NOMO-1 treated with DMSO at 0.1 percent for 48 hours (cell line): ENCODE results near the gene TIMP2.
"Not testable (repeated sequence)": the region's sequence is repeated elsewhere in the genome, so short reads cannot be mapped to it uniquely, and the experiment has no call there.

Experiments used
- DNase-seq: peaks from one replicate; lab custom pipeline; 2025; ENCODE audit not compliant: unreplicated experiment; lab: John Stamatoyannopoulos, UW

TIMP2 gene

GRCh38 chr17:78892062-78892456 lies 33.1 kb downstream of the TIMP2 start:
- no peak for DNase-seq

- no peak for DNase-seq
Observed at GRCh38 chr17:78891406-78892061, 33.7 kb downstream of the TIMP2 start.

DNA sequence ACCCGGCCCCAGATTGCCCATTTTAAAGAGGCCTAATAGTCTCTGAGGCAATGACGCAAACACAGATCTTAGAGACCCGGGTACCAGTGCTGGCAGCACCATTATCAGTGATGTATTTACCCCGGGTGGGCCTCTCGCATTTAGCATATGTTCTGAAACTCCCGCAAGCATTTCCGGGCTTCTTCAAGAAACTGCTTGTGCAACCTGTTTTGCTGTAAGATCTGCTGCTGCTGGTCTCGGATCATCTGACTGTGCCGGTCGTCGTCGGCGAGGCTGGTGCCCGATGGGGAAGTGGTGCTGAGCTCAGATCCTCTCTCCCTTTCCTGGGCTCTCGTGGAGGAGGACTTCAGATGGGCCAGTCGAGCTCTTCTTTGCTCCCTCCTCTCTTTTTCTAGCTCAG lies 34.7 kb downstream of the TIMP2 start:
- peak; percentile 99 for DNase-seq

DNA sequence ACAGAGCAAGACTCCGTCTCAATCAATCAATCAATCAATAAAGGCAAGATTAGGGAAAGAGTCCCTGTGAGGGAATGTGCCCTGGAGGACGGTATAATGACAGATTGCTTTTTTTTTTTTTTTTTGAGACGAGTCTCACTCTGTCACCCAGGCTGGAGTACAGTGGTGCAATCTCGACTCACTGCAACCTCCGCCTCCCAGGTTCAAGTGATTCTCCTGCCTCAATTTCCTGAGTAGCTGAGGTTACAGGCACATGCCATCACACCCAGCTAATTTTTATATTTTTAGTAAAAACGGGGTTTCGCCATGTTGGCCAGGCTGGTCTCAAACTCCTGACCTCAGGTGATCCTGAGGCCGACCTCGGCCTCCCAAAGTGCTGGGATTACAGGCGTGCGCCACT lies 35.1 kb downstream of the TIMP2 start:
- DNase-seq, result not testable (repeated sequence)

DNA sequence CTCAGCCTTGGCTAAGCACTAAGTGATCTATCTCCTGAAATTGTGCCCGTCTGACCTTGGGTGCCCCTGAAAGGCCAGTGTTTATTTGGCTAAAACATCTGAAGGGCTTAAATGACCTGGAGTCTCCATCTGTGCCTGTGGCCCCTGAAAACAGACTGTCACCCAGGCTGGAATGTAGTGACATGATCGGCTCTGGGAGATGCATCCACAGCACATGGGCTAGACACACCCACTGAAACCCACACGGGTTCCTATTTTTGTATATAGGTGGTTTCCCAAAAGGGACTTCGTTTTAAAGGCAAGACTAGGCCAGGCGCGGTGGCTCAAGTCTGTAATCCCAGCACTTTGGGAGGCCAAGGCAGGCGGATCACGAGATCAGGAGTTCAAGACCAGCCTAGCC lies 35.7 kb downstream of the TIMP2 start:
- peak; percentile 16 for DNase-seq

GRCh38 chr17:78888941-78889518 lies 36.2 kb downstream of the TIMP2 start:
- no peak for DNase-seq

GRCh38 chr17:78886954-78887353 lies 38.2 kb downstream of the TIMP2 start:
- DNase-seq, result no peak

DNA sequence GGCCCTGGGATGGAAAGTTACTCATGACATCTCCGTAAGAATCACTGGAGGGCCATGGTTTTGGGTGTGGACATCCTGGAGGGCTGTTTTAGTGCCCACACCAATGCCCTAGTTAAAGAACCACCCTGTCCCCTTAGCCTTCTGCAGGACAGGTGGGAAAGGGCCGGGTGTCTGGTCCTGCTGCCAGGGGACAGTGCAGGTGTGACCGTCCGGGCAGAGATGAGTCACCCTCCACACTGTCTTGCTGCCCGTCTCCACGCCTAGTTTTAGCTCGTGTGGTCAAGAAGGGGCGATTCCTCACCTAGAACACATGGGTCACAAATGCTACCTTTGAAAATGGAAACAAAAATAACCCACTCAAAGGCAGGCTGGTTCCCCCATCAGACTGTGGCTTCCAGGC lies 39.2 kb downstream of the TIMP2 start:
- no peak for DNase-seq

DNA sequence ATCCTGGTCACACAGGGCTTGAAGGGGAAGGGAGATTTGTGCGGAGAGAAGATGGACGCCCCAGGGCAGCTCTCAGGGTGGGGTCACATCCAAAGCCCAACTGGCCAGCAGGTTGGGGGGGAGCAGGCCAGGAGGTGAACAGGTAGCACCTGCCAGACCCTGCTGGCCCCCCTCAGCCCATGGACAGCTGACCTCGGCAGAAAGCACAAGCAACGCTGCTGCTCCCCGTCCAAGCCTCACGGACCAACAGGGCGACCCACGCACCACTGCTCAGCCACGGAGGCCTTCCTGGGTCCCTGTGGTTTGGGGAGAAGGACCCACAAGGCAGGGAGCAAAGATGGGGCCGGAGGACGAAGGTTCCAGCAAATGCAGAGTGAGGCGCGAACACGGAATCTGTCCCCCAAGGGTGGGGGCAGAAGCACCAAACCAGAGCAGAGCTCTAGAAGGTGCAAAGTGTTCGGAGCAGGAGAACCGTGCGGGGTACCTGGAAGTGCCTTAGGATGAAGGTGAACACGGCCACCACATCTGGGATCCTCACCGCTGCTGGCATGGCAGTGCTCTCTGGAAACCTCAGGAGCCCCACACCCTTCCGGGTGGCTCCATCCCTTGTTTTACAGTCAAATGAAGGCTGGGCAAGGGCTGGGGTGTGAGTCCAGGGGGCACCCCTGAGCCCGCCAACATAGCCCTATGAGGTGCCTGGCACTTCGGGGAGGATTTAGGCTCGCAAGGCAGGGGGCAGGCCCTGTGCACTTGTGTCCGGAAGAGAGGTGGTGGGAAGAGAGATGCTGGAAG lies 40.1 kb downstream of the TIMP2 start:
- no peak for DNase-seq

DNA sequence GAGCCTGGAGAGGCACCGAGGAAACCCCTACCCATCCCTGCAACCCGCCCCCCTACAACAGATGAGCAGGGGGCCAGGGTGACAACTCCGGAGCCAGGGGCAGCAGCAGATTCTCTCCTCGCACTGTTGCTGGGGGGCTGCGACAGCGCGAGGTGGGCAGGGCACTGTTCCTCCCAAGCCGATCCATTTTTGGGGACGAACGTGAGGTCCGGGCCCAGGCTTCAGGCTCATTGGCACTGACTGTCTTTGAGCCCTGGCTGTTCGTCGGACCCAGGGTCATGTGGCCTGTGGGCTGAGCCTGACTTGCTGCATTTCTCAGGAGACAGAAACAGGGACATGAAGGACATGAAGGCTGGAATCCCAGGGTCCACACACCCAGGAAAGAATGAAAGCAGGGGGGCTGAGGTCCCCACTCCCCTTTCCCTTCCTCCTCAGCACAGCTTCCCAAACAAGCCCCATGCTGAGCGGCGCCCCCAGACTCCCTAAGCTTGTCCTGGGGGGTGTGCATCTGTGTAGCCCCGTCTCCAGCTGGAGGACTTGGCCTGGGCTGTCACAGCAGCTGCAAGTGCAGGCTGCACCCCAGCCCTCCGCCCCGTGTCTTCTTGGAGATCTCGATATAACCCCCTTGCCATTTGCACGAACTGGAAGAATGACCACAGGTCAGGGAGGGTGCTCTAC lies 40.9 kb downstream of the TIMP2 start:
- DNase-seq, result no peak

GRCh38 chr17:78883533-78884131 lies 41.6 kb downstream of the TIMP2 start:
- DNase-seq, result peak; percentile 34

DNA sequence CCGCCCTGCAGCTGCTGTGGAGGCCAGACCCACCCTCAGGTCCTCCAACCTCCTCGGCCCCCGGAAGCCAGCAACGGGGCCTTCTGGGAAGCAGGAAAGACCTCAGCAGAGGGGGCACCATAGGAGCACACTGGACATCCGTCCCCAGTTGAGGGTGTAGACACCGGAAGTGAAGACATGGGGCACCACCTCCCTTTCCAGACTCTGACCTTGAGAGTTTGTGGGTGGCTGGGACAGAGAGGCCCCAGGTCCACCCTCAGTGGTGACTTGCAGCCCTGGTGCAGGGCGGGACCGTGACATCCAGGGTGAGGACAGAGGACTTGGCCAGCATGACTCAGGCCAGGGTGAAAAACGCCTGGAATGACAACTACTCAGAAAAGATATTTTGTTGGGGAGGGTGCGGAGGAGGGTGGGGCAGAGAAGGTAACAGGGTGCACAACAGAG lies 42.1 kb downstream of the TIMP2 start:
- DNase-seq, result peak; percentile 73

GRCh38 chr17:78882540-78883088 lies 42.6 kb downstream of the TIMP2 start:
- DNase-seq, result peak; percentile 61

GRCh38 chr17:78879635-78880186 lies 45.5 kb downstream of the TIMP2 start:
- no peak for DNase-seq

GRCh38 chr17:78878871-78879527 lies 46.2 kb downstream of the TIMP2 start:
- DNase-seq, result no peak

DNA sequence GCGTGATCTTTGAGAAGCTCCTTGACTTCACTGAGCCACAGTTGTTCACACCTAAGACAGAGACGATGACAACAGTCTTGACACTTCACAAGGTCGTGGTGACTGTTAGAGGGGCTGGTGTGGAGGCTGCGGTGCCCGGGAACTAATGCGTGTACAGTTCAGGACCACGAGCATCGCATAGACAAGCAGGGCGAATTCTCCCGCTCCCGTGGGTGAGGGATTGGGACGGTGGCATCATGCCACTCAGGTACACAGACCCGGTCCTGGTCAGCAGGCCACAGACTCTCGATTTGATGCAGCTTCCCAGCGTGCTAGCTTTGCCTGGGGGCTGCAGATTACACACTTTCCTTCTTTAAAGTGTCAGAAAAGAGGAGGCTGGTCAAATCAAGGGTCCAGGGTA lies 46.9 kb downstream of the TIMP2 start:
- DNase-seq, result no peak

GRCh38 chr17:78876954-78877517 lies 48.2 kb downstream of the TIMP2 start:
- not testable (repeated sequence) for DNase-seq

DNA sequence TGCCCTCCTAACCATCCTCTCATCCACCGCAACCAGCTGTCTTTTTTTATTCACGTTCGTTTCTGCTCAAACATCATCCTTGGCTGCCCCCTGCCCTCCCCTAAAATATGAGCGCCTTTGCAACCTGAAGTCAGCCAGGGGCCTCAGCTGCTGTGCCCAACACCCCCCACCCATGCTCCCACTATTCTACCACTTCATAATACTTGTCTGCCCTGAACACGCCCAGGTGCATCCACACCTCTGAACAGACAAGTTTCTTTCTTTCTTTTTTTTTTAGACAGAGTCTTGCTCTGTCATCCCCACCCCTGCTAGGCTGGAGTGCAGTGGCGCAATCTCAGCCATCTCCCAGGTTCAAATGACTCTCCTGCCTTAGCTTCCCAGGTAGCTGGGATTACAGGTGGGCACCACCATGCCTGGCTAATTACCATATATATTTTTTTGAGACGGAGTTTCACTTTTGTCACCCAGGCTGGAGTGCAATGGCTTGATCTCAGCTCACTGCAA lies 49.0 kb downstream of the TIMP2 start:
- DNase-seq, result no peak

DNA sequence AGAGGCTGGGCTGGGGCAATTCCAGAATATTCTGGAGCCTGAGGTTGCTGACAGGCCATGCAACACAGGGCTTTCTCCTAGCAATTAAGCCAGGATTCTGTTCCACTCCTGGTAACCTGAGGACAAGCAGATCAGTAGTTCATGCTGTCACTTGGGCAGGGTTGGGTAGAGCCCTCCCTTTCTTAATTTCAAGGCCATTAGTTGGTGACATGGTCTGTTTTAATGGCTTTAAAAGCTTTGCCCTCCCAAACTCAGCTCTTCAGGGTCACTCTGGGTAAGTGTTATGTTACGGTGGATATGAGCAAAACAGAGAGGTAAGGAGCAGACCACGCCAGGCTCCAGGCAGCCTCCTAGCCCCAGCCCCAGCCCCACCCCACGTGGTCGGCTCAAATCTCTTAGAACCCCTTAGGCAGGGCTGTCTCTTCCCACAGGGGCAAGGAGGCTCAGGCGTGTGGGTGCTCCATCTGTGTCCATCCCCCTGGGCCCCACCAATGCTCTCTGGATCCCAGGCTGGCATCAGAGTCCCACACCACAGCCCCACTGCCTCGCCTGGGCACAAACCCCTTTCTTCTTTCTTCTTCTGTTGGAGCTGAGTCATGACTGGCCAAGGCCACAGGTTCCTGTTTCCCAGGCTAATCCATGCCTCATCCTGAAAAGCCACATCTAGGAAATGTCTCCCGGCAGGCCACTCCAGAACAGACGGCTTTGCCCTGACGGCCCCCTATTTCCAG lies 49.7 kb downstream of the TIMP2 start:
- DNase-seq, result no peak
